ENCODE results near the gene MAP2K5. TPM values are rescaled to one million over a fixed set of nuclear protein-coding genes. Genes with fewer than 3 reads are reported as not detected.

The MAP2K5 gene
- total RNA-seq, 1 experiment from 2014 or later, result 15.0 TPM

DNA sequence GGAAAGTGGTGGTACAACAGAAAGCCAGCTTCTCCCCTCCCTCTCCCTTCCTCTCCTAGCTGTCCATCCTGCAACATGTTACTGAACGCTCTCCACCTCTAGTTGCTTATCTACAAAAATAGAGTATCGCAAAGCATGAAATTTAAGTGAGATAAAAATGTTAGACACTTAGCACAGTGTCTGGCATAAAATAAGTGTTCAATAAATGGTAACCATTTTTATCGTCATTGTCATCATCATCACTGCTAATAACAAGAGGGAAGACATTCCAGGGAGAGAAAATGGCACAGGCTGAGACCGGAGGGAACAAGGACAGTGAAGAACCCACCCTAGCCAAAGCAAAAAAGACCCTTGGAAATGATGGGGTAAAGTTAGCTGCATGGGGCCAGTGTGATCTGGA is 244.1 kb downstream of the MAP2K5 start:
- H4K8ac ChIP-seq (replicated peaks; ENCODE audit: insufficient read length, low read depth, low read length), result no peak overlapping the region
- H3K9ac ChIP-seq (ENCODE audit: extremely low read depth, insufficient read length, low read length), result no peak overlapping the region
- H2AK5ac ChIP-seq (ENCODE audit: insufficient read length, low read length), result no peak overlapping the region
- H3K4me2 ChIP-seq (ENCODE audit: insufficient read depth, insufficient read length, low read length), result no peak overlapping the region
- no peak overlapping the region for H3K56ac ChIP-seq (ENCODE audit: insufficient read length, low read depth, low read length)
- no peak overlapping the region for H4K5ac ChIP-seq (ENCODE audit: insufficient read length, low read depth, low read length)
- H3K4me1 ChIP-seq (ENCODE audit: insufficient read depth, low read length), result peaks cover 12% of the 10 kb centered on the region
- no peaks in the 10 kb centered on the region for H3K27me3 ChIP-seq (ENCODE audit: insufficient read depth, low read length)
- no peak for DNase-seq
- no peak overlapping the region for H2BK15ac ChIP-seq (ENCODE audit: low read depth, low read length)
- no peaks in the 10 kb centered on the region for H3K79me1 ChIP-seq (ENCODE audit: insufficient read depth, low read depth, low read length, poor library complexity, severe bottlenecking)
- H4K91ac ChIP-seq (ENCODE audit: insufficient read length, low read depth, low read length), result no peak overlapping the region
- no peaks in the 10 kb centered on the region for H3K9me3 ChIP-seq (ENCODE audit: control insufficient read depth, low read depth, low read length)
- Mint-ChIP-seq H3K27me3 (ENCODE audit: low read depth) (peaks cover 1% of the 10 kb centered on the region; the same call in 1 of the 2 replicates), H3K4me1 (peaks cover 54 to 55% of the 10 kb centered on the region in 2 experiments), H3K27ac (no peak overlapping the region), H3K9me3 (no peaks in the 10 kb centered on the region), H3K4me3 (no peak overlapping the region), H3K36me3 (ENCODE audit: insufficient read depth in 1 of 3, low read depth in 3 of 3) (no peaks in the 10 kb centered on the region)
- no peak overlapping the region for H2BK120ac ChIP-seq (ENCODE audit: low read depth, low read length, poor library complexity, severe bottlenecking)
- TF ChIP-seq CTCF (conservative IDR thresholded peaks at IDR 0.05), result no peak
- no peak overlapping the region for H3K4ac ChIP-seq (ENCODE audit: low read depth, low read length)
- H3K79me2 ChIP-seq (ENCODE audit: insufficient read depth, low read length), result no peaks in the 10 kb centered on the region
- no CpG with 5 or more reads among the region's 4 CpGs for WGBS (ENCODE audit: extremely low coverage, insufficient read length, low lambda C conversion rate)
- no peak overlapping the region for H3K23ac ChIP-seq (ENCODE audit: insufficient read length, low read depth, low read length)
- no peak overlapping the region for H2AFZ ChIP-seq (ENCODE audit: low read length)
- H2BK12ac ChIP-seq (ENCODE audit: insufficient read length, low read depth, low read length), result no peak overlapping the region
- H3K14ac ChIP-seq (ENCODE audit: insufficient read depth, low read length), result no peak overlapping the region
- no peak overlapping the region for H2BK5ac ChIP-seq (ENCODE audit: insufficient read length, low read length)
- no peak overlapping the region for H3T11ph ChIP-seq (ENCODE audit: low read length)
- no peaks in the 10 kb centered on the region for H3K23me2 ChIP-seq (ENCODE audit: insufficient read length, low read depth, low read length, poor library complexity, severe bottlenecking)
- no peak overlapping the region for H3K27ac ChIP-seq (ENCODE audit: insufficient read length, low read depth, low read length)
- H2BK20ac ChIP-seq (ENCODE audit: low read depth, low read length, poor library complexity, severe bottlenecking), result no peak overlapping the region
- H4K20me1 ChIP-seq (ENCODE audit: control insufficient read depth, insufficient read depth, insufficient read length), result no peaks in the 10 kb centered on the region
- no peak overlapping the region for H3K18ac ChIP-seq (ENCODE audit: insufficient read length, low read depth, low read length)
